ACC112 (cell line): ENCODE data around the gene SAMD4A.

Source experiments
- H2AFZ ChIP-seq: fragments of 200-600 bp; sonication (generic); one replicate; pipeline ENCODE4 v1.6.0; 2017; ENCODE audit warnings: antibody characterized with exemption, low read length; ENCODE audit not compliant: unreplicated experiment
- H3K27ac ChIP-seq: fragments of 200-600 bp; sonication (generic); 2 replicates; pipeline ENCODE4 v1.5.1; 2014; ENCODE audit warnings: low read depth, mild to moderate bottlenecking, antibody characterized with exemption, low read length, moderate library complexity
- H3K27me3 ChIP-seq: fragments of 200-600 bp; sonication (generic); 2 replicates; pipeline ENCODE4 v1.6.1; 2014; ENCODE audit warnings: mild to moderate bottlenecking, antibody characterized with exemption, low read length, moderate library complexity, mixed read lengths; ENCODE audit not compliant: insufficient read depth
- H3K36me3 ChIP-seq: fragments of 200-600 bp; sonication (generic); 2 replicates; pipeline ENCODE4 v1.6.1; 2016; ENCODE audit warnings: mild to moderate bottlenecking, antibody characterized with exemption, low read length, moderate library complexity, mixed read lengths; ENCODE audit not compliant: insufficient read depth
- H3K4me1 ChIP-seq: fragments of 200-600 bp; sonication (generic); one replicate; pipeline ENCODE4 v1.6.1; 2016; ENCODE audit warnings: low read length, mixed read lengths; ENCODE audit not compliant: insufficient read depth, unreplicated experiment, control insufficient read depth
- H3K4me3 ChIP-seq: fragments of 200-600 bp; sonication (generic); 2 replicates; pipeline ENCODE4 v1.5.1; 2014; ENCODE audit warnings: mild to moderate bottlenecking, low read depth, low read length
- H3K79me2 ChIP-seq: fragments of 200-600 bp; sonication (generic); one replicate; pipeline ENCODE4 v1.6.0; 2016; ENCODE audit warnings: low read length; ENCODE audit not compliant: control insufficient read depth, unreplicated experiment, insufficient read depth

SAMD4A gene

GRCh38 chr14:54782751-54783659 lies 216.1 kb downstream of the SAMD4A start:
- no peaks in the 10 kb centered on the region for H3K79me2 ChIP-seq
- no peak overlapping the region for H2AFZ ChIP-seq
- H3K4me3 ChIP-seq = no peak overlapping the region
- H3K27me3 ChIP-seq = no peaks in the 10 kb centered on the region
- H3K4me1 ChIP-seq = no peaks in the 10 kb centered on the region
- peaks cover 14% of the 10 kb centered on the region; the same call in 1 of the 2 replicates for H3K36me3 ChIP-seq
- no peak overlapping the region for H3K27ac ChIP-seq

GRCh38 chr14:54783660-54784015 lies 216.7 kb downstream of the SAMD4A start:
- no peak overlapping the region for H3K4me3 ChIP-seq
- H3K4me1 ChIP-seq = no peaks in the 10 kb centered on the region
- H3K36me3 ChIP-seq = peaks cover 14% of the 10 kb centered on the region; the same call in 1 of the 2 replicates
- H2AFZ ChIP-seq = no peak overlapping the region
- no peak overlapping the region for H3K27ac ChIP-seq
- no peaks in the 10 kb centered on the region for H3K79me2 ChIP-seq
- H3K27me3 ChIP-seq = no peaks in the 10 kb centered on the region

- Histone ChIP-seq H3K36me3 (peaks cover 13% of the 10 kb centered on the region; the same call in 1 of the 2 replicates), H3K27ac (no peak overlapping the region), H2AFZ (no peak overlapping the region), H3K4me3 (no peak overlapping the region), H3K4me1 (no peaks in the 10 kb centered on the region), H3K79me2 (no peaks in the 10 kb centered on the region), H3K27me3 (no peaks in the 10 kb centered on the region)
Measured at GRCh38 chr14:54784060-54784459, 217.1 kb downstream of the SAMD4A start.

- Histone ChIP-seq H3K27ac (no peak overlapping the region), H3K79me2 (no peaks in the 10 kb centered on the region), H2AFZ (no peak overlapping the region), H3K36me3 (peaks cover 9% of the 10 kb centered on the region; the same call in 1 of the 2 replicates), H3K4me3 (no peak overlapping the region), H3K27me3 (no peaks in the 10 kb centered on the region), H3K4me1 (no peaks in the 10 kb centered on the region)
Measured at GRCh38 chr14:54784657-54785056, 217.7 kb downstream of the SAMD4A start.

- peaks cover 9% of the 10 kb centered on the region; the same call in 1 of the 2 replicates for H3K36me3 ChIP-seq
- no peak overlapping the region for H3K4me3 ChIP-seq
- H2AFZ ChIP-seq = no peak overlapping the region
- H3K79me2 ChIP-seq = no peaks in the 10 kb centered on the region
- no peak overlapping the region for H3K27ac ChIP-seq
- no peaks in the 10 kb centered on the region for H3K27me3 ChIP-seq
- H3K4me1 ChIP-seq = no peaks in the 10 kb centered on the region
Measured at GRCh38 chr14:54785136-54785777, 218.3 kb downstream of the SAMD4A start.

GRCh38 chr14:54785778-54786770 lies 219.1 kb downstream of the SAMD4A start:
- Histone ChIP-seq H3K79me2 (no peaks in the 10 kb centered on the region), H2AFZ (no peak overlapping the region), H3K4me1 (no peaks in the 10 kb centered on the region), H3K27me3 (no peaks in the 10 kb centered on the region), H3K4me3 (no peak overlapping the region), H3K36me3 (peaks cover 12% of the 10 kb centered on the region; the same call in 1 of the 2 replicates), H3K27ac (no peak overlapping the region)

- H3K4me1 ChIP-seq = no peaks in the 10 kb centered on the region
- H3K36me3 ChIP-seq = peaks cover 10% of the 10 kb centered on the region; the same call in 1 of the 2 replicates
- no peak overlapping the region for H3K4me3 ChIP-seq
- no peaks in the 10 kb centered on the region for H3K27me3 ChIP-seq
- no peak overlapping the region for H2AFZ ChIP-seq
- no peak overlapping the region for H3K27ac ChIP-seq
- H3K79me2 ChIP-seq = no peaks in the 10 kb centered on the region
Measured at GRCh38 chr14:54786838-54787237, 219.9 kb downstream of the SAMD4A start.

GRCh38 chr14:54787261-54787660 lies 220.3 kb downstream of the SAMD4A start:
- H3K36me3 ChIP-seq = peaks cover 8% of the 10 kb centered on the region; the same call in 1 of the 2 replicates
- H3K27ac ChIP-seq = no peak overlapping the region
- H3K27me3 ChIP-seq = no peaks in the 10 kb centered on the region
- H3K79me2 ChIP-seq = no peaks in the 10 kb centered on the region
- H3K4me1 ChIP-seq = peaks cover 1% of the 10 kb centered on the region
- H3K4me3 ChIP-seq = no peak overlapping the region
- H2AFZ ChIP-seq = no peak overlapping the region

GRCh38 chr14:54788701-54789100 lies 221.8 kb downstream of the SAMD4A start:
- H3K4me1 ChIP-seq = peaks cover 10% of the 10 kb centered on the region
- H3K79me2 ChIP-seq = no peaks in the 10 kb centered on the region
- H3K36me3 ChIP-seq = peaks cover 3% of the 10 kb centered on the region; the same call in 1 of the 2 replicates
- no peaks in the 10 kb centered on the region for H3K27me3 ChIP-seq
- H2AFZ ChIP-seq = no peak overlapping the region
- no peak overlapping the region for H3K27ac ChIP-seq
- H3K4me3 ChIP-seq = no peak overlapping the region

- no peaks in the 10 kb centered on the region for H3K79me2 ChIP-seq
- no peak overlapping the region for H3K27ac ChIP-seq
- peaks cover 10% of the 10 kb centered on the region for H3K4me1 ChIP-seq
- no peaks in the 10 kb centered on the region for H3K27me3 ChIP-seq
- peaks cover 3% of the 10 kb centered on the region; the same call in 1 of the 2 replicates for H3K36me3 ChIP-seq
- no peak overlapping the region for H3K4me3 ChIP-seq
- no peak overlapping the region for H2AFZ ChIP-seq
Measured at GRCh38 chr14:54789166-54789565, 222.2 kb downstream of the SAMD4A start.
